NCI-H2196 (cell line): Measurements from ENCODE around the gene CADPS.

Source experiments
- DNase-seq: peaks from one replicate; lab custom pipeline; 2025; ENCODE audit not compliant: unreplicated experiment; lab: John Stamatoyannopoulos, UW

CADPS gene

GRCh38 chr3:62527474-62527873 is 347.7 kb downstream of the CADPS start:
- DNase-seq, result no peak

- no peak for DNase-seq
Observed at GRCh38 chr3:62525281-62525680, 349.9 kb downstream of the CADPS start.

GRCh38 chr3:62523672-62524071 is 351.5 kb downstream of the CADPS start:
- DNase-seq, result no peak

- DNase-seq, result no peak
Observed at GRCh38 chr3:62521464-62522105, 353.6 kb downstream of the CADPS start.

- no peak for DNase-seq
Observed at GRCh38 chr3:62503516-62503915, 371.7 kb downstream of the CADPS start.

- DNase-seq, result no peak
Observed at GRCh38 chr3:62502315-62503300, 372.6 kb downstream of the CADPS start.

- DNase-seq, result no peak
Observed at GRCh38 chr3:62501289-62501668, 373.9 kb downstream of the CADPS start.

GRCh38 chr3:62500556-62501288 is 374.5 kb downstream of the CADPS start:
- no peak for DNase-seq

- DNase-seq, result no peak
Observed at GRCh38 chr3:62497156-62497555, 378.1 kb downstream of the CADPS start.

GRCh38 chr3:62496503-62496902 is 378.7 kb downstream of the CADPS start:
- DNase-seq, result no peak

- DNase-seq, result no peak
Observed at GRCh38 chr3:62493109-62493801, 382.0 kb downstream of the CADPS start.

- no peak for DNase-seq
Observed at GRCh38 chr3:62482961-62483360, 392.3 kb downstream of the CADPS start.

- no peak for DNase-seq
Observed at GRCh38 chr3:62481962-62482361, 393.3 kb downstream of the CADPS start.

- DNase-seq, result no peak
Observed at GRCh38 chr3:62480056-62480455, 395.2 kb downstream of the CADPS start.

GRCh38 chr3:62479326-62479725 is 395.9 kb downstream of the CADPS start:
- no peak for DNase-seq

GRCh38 chr3:62475306-62475705 is 399.9 kb downstream of the CADPS start:
- DNase-seq, result no peak

- no peak for DNase-seq
Observed at GRCh38 chr3:62467966-62468722, 407.1 kb downstream of the CADPS start.

GRCh38 chr3:62462788-62463187 is 412.4 kb downstream of the CADPS start:
- no peak for DNase-seq

- no peak for DNase-seq
Observed at GRCh38 chr3:62462104-62462762, 413.0 kb downstream of the CADPS start.

GRCh38 chr3:62454916-62455315 is 420.3 kb downstream of the CADPS start:
- no peak for DNase-seq
